VCaP (cell line): ENCODE measurements around the gene MACROD1.
A peak's percentile ranks its signal among the peaks of the same experiment; 100 is the strongest.

Experiments used
- H3K27ac ChIP-seq: fragments of 450-650 bp; 2 replicates; pipeline ENCODE4 v1.5.1; 2017
- TF ChIP-seq, protein P1 (sequence below): fragments of 450-650 bp; conservative IDR thresholded peaks from 2 replicates; pipeline ENCODE4 v1.5.1; 2017; ENCODE audit warnings: mild to moderate bottlenecking, moderate library complexity

Gene MACROD1

DNA sequence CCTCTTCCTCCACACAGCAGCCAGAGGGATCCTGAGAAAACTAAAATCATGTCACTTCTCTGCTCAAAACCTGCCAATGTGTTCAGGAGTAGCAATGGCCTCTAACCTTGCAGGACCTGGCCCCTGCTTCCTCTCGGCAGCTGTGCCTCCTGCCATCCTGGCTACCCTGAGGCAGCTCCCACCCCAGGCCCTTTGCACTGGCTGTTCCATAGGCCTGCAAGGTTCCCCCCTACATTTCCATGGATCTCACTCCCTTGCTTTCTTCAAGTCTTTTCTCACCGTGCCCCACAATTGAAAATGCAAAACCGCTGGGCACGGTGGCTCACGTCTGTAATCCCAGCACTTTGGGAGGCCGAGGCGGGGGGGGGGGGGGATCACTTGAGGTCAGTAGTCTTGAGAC is 18.0 kb upstream of the MACROD1 start:
- no peak overlapping the region for H3K27ac ChIP-seq
- TF ChIP-seq, protein P1, sequence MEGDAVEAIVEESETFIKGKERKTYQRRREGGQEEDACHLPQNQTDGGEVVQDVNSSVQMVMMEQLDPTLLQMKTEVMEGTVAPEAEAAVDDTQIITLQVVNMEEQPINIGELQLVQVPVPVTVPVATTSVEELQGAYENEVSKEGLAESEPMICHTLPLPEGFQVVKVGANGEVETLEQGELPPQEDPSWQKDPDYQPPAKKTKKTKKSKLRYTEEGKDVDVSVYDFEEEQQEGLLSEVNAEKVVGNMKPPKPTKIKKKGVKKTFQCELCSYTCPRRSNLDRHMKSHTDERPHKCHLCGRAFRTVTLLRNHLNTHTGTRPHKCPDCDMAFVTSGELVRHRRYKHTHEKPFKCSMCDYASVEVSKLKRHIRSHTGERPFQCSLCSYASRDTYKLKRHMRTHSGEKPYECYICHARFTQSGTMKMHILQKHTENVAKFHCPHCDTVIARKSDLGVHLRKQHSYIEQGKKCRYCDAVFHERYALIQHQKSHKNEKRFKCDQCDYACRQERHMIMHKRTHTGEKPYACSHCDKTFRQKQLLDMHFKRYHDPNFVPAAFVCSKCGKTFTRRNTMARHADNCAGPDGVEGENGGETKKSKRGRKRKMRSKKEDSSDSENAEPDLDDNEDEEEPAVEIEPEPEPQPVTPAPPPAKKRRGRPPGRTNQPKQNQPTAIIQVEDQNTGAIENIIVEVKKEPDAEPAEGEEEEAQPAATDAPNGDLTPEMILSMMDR, result no peak

DNA sequence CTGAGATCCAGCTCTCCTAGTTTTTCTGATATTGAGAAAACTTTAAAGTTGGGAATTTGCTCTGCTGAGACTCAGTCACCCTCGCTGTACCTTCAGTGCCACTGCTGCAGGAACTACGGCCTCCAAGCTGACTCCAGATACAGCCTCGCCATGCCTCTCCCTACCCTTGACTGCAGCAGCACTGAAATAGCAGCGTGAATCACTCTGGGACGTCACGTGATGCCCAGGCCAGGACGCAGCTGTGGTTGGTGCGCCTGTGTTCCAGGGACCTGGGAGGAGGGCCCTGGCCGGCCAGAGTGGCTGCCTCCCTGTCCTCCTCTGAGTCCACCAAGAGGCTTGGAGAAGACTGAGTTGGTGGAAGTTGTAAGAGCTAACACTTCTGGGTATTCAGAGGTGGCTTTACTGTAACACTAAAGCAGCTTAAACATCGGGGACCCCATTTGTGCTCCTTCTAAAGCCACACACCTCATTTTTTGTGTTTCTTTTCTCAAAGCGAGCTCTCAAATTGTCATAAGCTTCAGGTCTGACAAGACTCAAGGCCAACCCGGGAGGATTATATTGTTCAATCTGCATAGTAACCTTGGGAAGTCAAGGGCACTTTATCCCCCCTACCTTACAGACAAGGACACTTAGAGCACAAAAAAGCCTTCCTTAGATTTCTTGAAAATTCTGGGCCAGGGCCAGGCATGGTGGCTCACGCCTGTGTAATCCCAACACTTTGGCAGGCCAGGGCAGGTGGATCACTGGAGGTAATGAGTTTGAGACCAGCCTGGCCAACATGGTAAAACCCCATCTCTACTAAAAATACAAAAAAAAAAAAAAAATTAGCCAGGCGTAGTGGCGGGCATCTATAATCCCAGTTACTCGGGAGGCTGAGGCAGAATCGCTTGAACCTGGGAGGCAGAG is 15.8 kb upstream of the MACROD1 start:
- H3K27ac ChIP-seq, result peak overlapping the region; percentile 15
- TF ChIP-seq, protein P1, result no peak

DNA sequence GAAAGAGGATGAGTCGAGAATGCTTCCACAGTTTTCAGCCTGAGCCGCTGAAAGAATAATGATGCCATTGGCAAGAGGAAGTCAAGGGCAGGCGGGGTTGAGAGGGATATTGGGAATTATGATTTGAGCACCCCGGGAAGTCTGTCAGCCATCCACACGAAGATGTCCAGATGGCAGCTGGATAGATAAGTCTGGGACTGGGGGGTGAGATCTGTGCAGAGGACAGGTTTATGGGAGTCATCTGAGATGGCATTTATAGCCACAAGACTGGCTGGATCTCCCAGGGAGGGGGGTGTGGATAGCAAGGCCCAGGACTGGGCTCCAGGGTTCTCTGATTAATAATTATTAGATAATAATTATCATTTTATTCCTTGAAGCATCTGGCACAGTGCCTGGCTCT is 15.0 kb upstream of the MACROD1 start:
- peak overlapping the region; percentile 15; the same call in 1 of the 2 replicates for H3K27ac ChIP-seq
- TF ChIP-seq, protein P1, result no peak

DNA sequence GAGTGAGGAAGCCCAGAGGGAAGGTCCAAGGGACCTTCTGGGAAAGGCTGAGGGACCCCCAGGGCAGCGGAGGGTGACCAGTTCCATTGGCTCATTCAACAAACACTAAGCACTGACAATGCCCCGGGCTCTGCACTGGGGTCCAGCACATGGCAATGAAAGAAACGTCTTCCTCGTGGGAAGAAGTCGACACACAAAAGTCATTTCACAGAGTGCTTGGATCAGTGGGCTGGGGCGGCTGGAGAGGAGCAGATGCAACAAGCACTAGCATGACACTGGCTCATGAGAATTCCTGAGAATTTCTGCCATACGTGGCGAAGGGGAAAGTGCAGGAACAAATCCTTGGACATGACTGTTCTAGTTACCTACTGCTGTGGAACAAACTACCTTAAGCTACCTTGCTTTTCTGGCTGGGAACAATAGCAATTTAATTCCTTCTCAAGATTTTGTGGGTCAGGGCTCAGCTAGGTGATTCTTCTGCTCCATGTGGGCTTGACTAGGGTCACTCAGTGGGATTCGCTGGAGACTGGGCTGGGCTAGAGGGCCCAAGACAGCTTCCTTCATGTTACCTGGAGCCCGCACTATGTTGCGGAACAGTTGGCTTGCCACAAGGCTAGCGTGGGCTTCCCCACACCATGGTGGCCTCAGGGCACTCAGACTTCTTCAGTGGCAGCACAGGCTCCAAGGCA is 13.2 kb upstream of the MACROD1 start:
- TF ChIP-seq, protein P1, result no peak
- H3K27ac ChIP-seq, result no peak overlapping the region

DNA sequence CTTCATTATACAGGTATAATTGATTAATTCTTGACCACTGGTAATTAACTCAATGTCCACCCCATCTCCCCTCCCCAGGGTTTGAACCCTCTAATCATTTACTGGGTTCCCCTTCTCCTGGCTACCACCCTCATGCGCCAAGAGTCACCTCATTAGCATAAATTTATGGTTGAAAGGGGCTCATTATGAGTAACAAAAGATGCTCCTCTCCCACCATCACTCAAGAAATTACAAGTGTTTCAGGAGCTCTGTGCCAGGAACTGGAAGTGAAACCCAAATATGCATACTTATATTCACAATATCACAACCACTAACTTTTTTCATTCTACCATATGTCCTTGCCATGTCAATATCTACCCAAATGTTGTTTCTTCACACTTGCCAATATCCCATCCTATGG is 12.3 kb upstream of the MACROD1 start:
- H3K27ac ChIP-seq, result no peak overlapping the region
- TF ChIP-seq, protein P1, result no peak

DNA sequence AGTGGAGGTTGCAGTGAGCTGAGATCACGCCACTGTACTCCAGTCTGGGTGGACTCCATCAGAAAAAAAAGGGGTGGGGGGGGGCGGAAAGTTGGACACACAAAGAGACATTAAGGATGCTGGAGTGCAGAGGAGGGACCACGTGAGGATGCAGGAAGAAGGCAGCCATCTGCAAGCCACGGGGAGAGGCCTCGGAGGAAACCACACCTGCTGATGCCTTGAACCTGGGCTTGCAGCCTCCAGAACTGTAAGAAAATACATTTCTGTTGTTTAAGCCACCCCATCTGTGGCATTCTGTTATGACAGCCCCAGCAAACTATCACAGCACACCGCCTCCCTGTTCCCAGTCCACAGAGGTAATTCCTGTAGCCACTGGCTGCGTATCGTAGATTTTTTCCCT is 10.8 kb upstream of the MACROD1 start:
- TF ChIP-seq, protein P1, result no peak
- H3K27ac ChIP-seq, result no peak overlapping the region

DNA sequence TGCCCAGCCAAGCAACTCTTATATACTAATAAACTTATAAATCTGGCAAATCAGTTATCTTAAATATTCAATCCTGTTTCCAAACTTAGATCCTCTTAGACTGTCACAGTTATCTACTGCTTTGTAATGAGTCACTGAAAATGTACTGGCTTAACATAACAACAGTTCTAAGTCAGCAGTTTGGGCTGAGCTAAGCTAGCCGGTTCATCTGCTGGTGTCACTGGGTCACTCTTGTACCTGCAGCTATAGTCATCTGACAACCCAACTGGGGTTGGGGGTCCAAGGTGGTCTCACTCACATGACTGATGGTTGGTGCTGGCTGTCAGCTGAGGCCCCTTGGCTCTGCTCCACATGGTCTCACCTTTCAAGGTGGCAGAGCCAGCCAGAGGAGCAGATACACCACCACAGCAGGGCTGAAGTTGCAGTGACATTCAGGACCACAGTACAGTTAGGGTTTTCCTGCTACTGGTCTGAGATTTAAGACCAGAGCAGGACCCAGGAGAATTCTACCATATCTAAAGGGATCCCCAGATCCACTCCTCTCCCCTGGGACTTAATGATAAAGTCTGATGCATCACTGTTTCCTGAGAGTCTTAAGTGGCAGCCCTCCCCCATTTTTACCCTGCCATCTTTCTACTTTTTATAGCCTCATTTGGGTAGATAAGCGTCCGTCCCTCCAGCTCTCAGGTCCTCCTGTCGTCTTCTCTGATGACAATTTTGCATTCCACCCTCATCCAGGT is 7.9 kb upstream of the MACROD1 start:
- no peak overlapping the region for H3K27ac ChIP-seq
- TF ChIP-seq, protein P1, result no peak
